ENCODE data around the gene MAP3K5.

Gene MAP3K5

GRCh38 chr6:136604928-136605510, 187.3 kb downstream of the MAP3K5 start:
- H3K27ac ChIP-seq, result no peak overlapping the region
- no peak for TF ChIP-seq CTCF (IDR thresholded peaks at IDR 0.05)
- no peaks in the 10 kb centered on the region for H3K27me3 ChIP-seq
- no peaks in the 10 kb centered on the region for H3K9me3 ChIP-seq
- peaks cover 99% of the 10 kb centered on the region for H3K36me3 ChIP-seq
- peaks cover 8 to 9% of the 10 kb centered on the region in 2 experiments for H3K4me1 ChIP-seq (ENCODE audit: control insufficient read depth in 1 of 2, insufficient read depth in 1 of 2, low read depth in 1 of 2, low read length in 1 of 2)
- H3K4me3 ChIP-seq (ENCODE audit: low read depth in 1 of 2, low read length in 1 of 2), result no peak overlapping the region

- Histone ChIP-seq H3K9me3 (no peaks in the 10 kb centered on the region), H3K4me1 (ENCODE audit: control insufficient read depth in 1 of 2, insufficient read depth in 1 of 2, low read depth in 1 of 2, low read length in 1 of 2) (peaks cover 2 to 3% of the 10 kb centered on the region in 2 experiments), H3K36me3 (peaks cover 100% of the 10 kb centered on the region), H3K27me3 (no peaks in the 10 kb centered on the region), H3K4me3 (ENCODE audit: low read depth in 1 of 2, low read length in 1 of 2) (no peak overlapping the region), H3K27ac (no peak overlapping the region)
- TF ChIP-seq CTCF (IDR thresholded peaks at IDR 0.05), result no peak
These were observed 187.9 kb downstream of the MAP3K5 start for GRCh38 chr6:136604328-136604825.

- TF ChIP-seq CTCF (IDR thresholded peaks at IDR 0.05), result no peak
- no peak overlapping the region for H3K27ac ChIP-seq
- H3K9me3 ChIP-seq, result no peaks in the 10 kb centered on the region
- H3K27me3 ChIP-seq, result no peaks in the 10 kb centered on the region
- peaks cover 97% of the 10 kb centered on the region for H3K36me3 ChIP-seq
- no peak overlapping the region for H3K4me3 ChIP-seq (ENCODE audit: low read depth in 1 of 2, low read length in 1 of 2)
- H3K4me1 ChIP-seq (ENCODE audit: control insufficient read depth in 1 of 2, insufficient read depth in 1 of 2, low read depth in 1 of 2, low read length in 1 of 2), result no peaks in the 10 kb centered on the region
These were observed 191.5 kb downstream of the MAP3K5 start for GRCh38 chr6:136600818-136601217.

GRCh38 chr6:136599329-136600011, 192.8 kb downstream of the MAP3K5 start:
- peaks cover 90% of the 10 kb centered on the region for H3K36me3 ChIP-seq
- no peak overlapping the region for H3K27ac ChIP-seq

GRCh38 chr6:136598048-136598447, 194.2 kb downstream of the MAP3K5 start:
- H3K27me3 ChIP-seq, result no peaks in the 10 kb centered on the region
- no peak overlapping the region for H3K4me3 ChIP-seq (ENCODE audit: low read depth in 1 of 2, low read length in 1 of 2)
- TF ChIP-seq CTCF (IDR thresholded peaks at IDR 0.05), result no peak
- no peaks in the 10 kb centered on the region for H3K9me3 ChIP-seq
- H3K36me3 ChIP-seq, result peaks cover 76% of the 10 kb centered on the region
- peaks cover 14 to 17% of the 10 kb centered on the region in 2 experiments for H3K4me1 ChIP-seq (ENCODE audit: control insufficient read depth in 1 of 2, insufficient read depth in 1 of 2, low read depth in 1 of 2, low read length in 1 of 2)
- H3K27ac ChIP-seq, result no peak overlapping the region

More at GRCh38 chr6:136599329-136600011, 192.8 kb downstream of the MAP3K5 start:
- H3K4me1 ChIP-seq (ENCODE audit: control insufficient read depth in 1 of 2, insufficient read depth in 1 of 2, low read depth in 1 of 2, low read length in 1 of 2), result peaks cover 5% of the 10 kb centered on the region in 2 experiments
- no peaks in the 10 kb centered on the region for H3K27me3 ChIP-seq
- no peak for TF ChIP-seq CTCF (IDR thresholded peaks at IDR 0.05)
- no peak overlapping the region for H3K4me3 ChIP-seq (ENCODE audit: low read depth in 1 of 2, low read length in 1 of 2)
- no peaks in the 10 kb centered on the region for H3K9me3 ChIP-seq

All from neutrophil (primary cell).